T-cell (primary cell): ENCODE results near the gene XPNPEP2. TPM values are rescaled to one million over a fixed set of nuclear protein-coding genes. Genes with fewer than 3 reads are reported as not detected.

Experiments used
- ATAC-seq, 4 experiments: fragments of 200-7000 bp in 3 of 4; fragments of 150-1000 bp in 1 of 4; cut with Tn5 transposase; replicated peaks in 1 of 4; 1 replicate in 3 of 4; 2 replicates in 1 of 4; pipeline ENCODE4 v1.10.0; 2021; ENCODE audit warnings: moderate library complexity in 3 of 4, mild to moderate bottlenecking in 2 of 4, moderate number of reproducible peaks in 1 of 4
- CTCF ChIA-PET, 2 donors: fragments of 300-600 bp; sonication (Branson Sonifier 250); formaldehyde crosslinking; loops; one replicate each; lab custom pipeline; 2022; ENCODE audit warnings: antibody characterized with exemption in 2 of 2; lab: Charles Lee
- POLR2A ChIA-PET, 2 donors: fragments of 300-600 bp; sonication (Branson Sonifier 250); formaldehyde crosslinking; loops; one replicate each; lab custom pipeline; 2022; ENCODE audit warnings: antibody characterized with exemption in 2 of 2; lab: Charles Lee
- DNase-seq, 35 experiments: peaks; one replicate each; pipeline versions ENCODE4 v3.0.0 to v3.0.0-alpha.2; 2013 to 2023
- H3K27ac ChIP-seq: one replicate; pipeline ENCODE4 v1.5.1; 2013; ENCODE audit warnings: low read length
- H3K27me3 ChIP-seq, 2 experiments: replicated peaks in 1 of 2; 1 replicate in 1 of 2; 2 replicates in 1 of 2; pipeline versions ENCODE4 v1.6.1 to v1.7.0; 2013; ENCODE audit warnings: low read length in 1 of 2, mixed read lengths in 1 of 2; ENCODE audit not compliant: control insufficient read depth in 2 of 2, insufficient read depth in 2 of 2; ENCODE audit errors: extremely low read depth in 1 of 2
- H3K36me3 ChIP-seq, 2 donors: 1 replicate in 1 of 2; 2 replicates in 1 of 2; pipeline versions ENCODE4 v1.6.1 to v1.7.0; 2013; ENCODE audit warnings: low read length in 1 of 2; ENCODE audit not compliant: control insufficient read depth in 2 of 2, insufficient read depth in 1 of 2; ENCODE audit errors: extremely low read depth in 1 of 2
- H3K4me1 ChIP-seq, 2 experiments: 1 replicate in 1 of 2; 2 replicates in 1 of 2; pipeline versions ENCODE4 v1.6.1 to v1.7.0; 2013; ENCODE audit warnings: low read length in 2 of 2, mixed read lengths in 1 of 2; ENCODE audit not compliant: insufficient read depth in 2 of 2, control insufficient read depth in 1 of 2; ENCODE audit errors: extremely low read depth in 1 of 2
- H3K4me3 ChIP-seq, 2 donors: 1 replicate in 1 of 2; 2 replicates in 1 of 2; pipeline versions ENCODE4 v1.5.1 to v1.7.0; 2013; ENCODE audit warnings: mild to moderate bottlenecking in 2 of 2, low read length in 1 of 2, moderate library complexity in 1 of 2; ENCODE audit not compliant: control insufficient read depth in 1 of 2; ENCODE audit errors: extremely low read depth in 1 of 2
- H3K9me3 ChIP-seq: 2 replicates; pipeline ENCODE4 v1.7.0; 2013
- H3K27ac Mint-ChIP-seq, 2 donors: one replicate each; pipeline ENCODE4 v1.8.0; 2020 to 2021; ENCODE audit warnings: mild to moderate bottlenecking in 2 of 2, mixed read lengths in 2 of 2
- H3K27me3 Mint-ChIP-seq, 2 donors: one replicate each; pipeline ENCODE4 v1.8.0; 2021 to 2022; ENCODE audit warnings: mixed read lengths in 2 of 2
- H3K36me3 Mint-ChIP-seq: one replicate; pipeline ENCODE4 v1.8.0; 2021; ENCODE audit warnings: mixed read lengths
- H3K4me1 Mint-ChIP-seq, 3 donors: one replicate each; pipeline ENCODE4 v1.8.0; 2020 to 2022; ENCODE audit warnings: mixed read lengths in 3 of 3, mild to moderate bottlenecking in 1 of 3
- H3K4me3 Mint-ChIP-seq, 3 donors: one replicate each; pipeline ENCODE4 v1.8.0; 2020 to 2022; ENCODE audit warnings: mild to moderate bottlenecking in 3 of 3, mixed read lengths in 3 of 3, moderate library complexity in 3 of 3
- H3K9me3 Mint-ChIP-seq, 3 donors: one replicate each; pipeline ENCODE4 v1.8.0; 2020 to 2022; ENCODE audit warnings: mixed read lengths in 3 of 3
- WGBS: methylation state at CpG from one replicate; pipeline ENCODE4 v1.1.5; 2013; ENCODE audit warnings: missing lambda C conversion rate; ENCODE audit not compliant: insufficient coverage; 5-methylcytosine and 5-hydroxymethylcytosine counted together
- total RNA-seq, 35 experiments: library from RNA in 6 of 35; stranded (reverse) in 6 of 35; fragments of 120-200 nt in 1 of 35; gene quantifications; one replicate each; pipeline versions ENCODE4 v1.2.1 to v1.2.4 and lab custom pipeline; 2013 to 2026

Gene XPNPEP2
- total RNA-seq, 5 donors from 2014 or later (not counting 1 experiment from before 2014, with no cell fraction given), result 0.20 to 0.84 (median 0.37) TPM; not detected in 1

DNA sequence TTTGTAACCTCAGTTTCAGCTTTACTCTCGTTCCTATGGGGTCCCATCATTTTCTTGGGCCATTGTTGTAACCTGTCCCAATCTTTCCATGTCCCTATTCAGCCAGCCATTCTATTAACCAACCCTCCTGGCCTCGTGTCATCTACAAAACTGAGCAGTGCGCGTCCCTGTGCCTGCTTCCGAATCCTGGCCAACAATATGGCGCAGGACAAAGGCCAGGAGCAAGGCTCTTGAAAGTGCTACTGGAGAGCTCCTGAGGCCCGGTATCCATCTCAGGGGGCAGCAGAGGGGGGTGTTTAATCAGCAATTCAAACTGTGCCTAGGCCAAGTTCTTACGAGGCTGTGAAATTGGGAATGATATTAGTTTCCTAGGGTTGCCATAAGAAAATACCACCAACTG lies 42.8 kb upstream of the XPNPEP2 start:
- H3K9me3 ChIP-seq, result no peaks in the 10 kb centered on the region
- H3K27me3 Mint-ChIP-seq, result peaks cover 0 to 6% of the 10 kb centered on the region in 2 donors
- H3K36me3 ChIP-seq, result no peaks in the 10 kb centered on the region
- H3K4me3 Mint-ChIP-seq, result no peak overlapping the region
- ChIA-PET POLR2A (no interaction called here), CTCF (no interaction called here)
- 100% methylated on average over 4 of the region's 8 CpGs for WGBS
- H3K27ac ChIP-seq, result no peak overlapping the region
- H3K4me1 Mint-ChIP-seq, result no peaks in the 10 kb centered on the region
- H3K36me3 Mint-ChIP-seq, result no peaks in the 10 kb centered on the region
- H3K27me3 ChIP-seq, result no peaks in the 10 kb centered on the region
- no peaks in the 10 kb centered on the region for H3K4me1 ChIP-seq
- DNase-seq (no peak), ATAC-seq (no peak)
- no peak overlapping the region for H3K27ac Mint-ChIP-seq
- no peaks in the 10 kb centered on the region for H3K9me3 Mint-ChIP-seq
- H3K4me3 ChIP-seq, result no peak overlapping the region

DNA sequence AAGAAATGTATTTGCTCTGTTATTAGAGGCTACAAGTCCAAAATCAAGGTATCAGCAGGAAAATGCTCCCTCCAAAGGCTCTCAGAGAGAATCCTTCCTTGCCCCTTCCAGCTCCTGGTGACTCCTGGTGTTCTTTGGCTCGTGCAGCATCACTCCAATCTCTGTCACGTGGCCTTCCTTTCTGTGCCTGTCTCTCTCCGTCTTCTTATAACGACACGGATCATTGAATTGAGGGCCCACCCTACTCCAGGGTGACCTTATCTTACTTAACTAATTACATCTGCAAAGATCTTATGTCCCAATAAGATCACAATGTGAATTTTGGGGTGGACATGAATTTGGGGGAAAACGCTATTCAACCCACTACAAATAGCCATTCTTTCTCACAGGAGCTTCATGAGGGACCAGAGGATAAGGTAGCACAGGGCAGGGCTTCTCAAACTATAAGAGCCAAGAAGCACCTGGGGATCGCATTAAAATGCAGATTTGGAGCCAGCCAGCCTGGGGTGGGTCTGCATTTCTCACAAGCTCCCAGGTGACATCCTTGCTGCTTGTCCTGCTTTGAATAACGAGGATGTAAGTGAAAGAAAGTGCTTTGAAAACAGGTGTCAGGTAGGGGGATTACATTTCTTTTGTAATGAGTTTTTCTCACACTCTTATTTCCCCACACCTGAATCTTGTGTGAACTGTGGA lies 42.2 kb upstream of the XPNPEP2 start:
- POLR2A ChIA-PET, result no interaction called here
- H3K36me3 Mint-ChIP-seq, result no peaks in the 10 kb centered on the region
- DNase-seq, result no peak
- 83% methylated on average over 2 of the region's 8 CpGs for WGBS
- no peaks in the 10 kb centered on the region for H3K9me3 Mint-ChIP-seq
- no peaks in the 10 kb centered on the region for H3K4me1 ChIP-seq
- H3K36me3 ChIP-seq, result no peaks in the 10 kb centered on the region
- H3K4me1 Mint-ChIP-seq, result no peaks in the 10 kb centered on the region
- no peak for ATAC-seq
- H3K9me3 ChIP-seq, result no peaks in the 10 kb centered on the region
- no peak overlapping the region for H3K4me3 Mint-ChIP-seq
- CTCF ChIA-PET, result no interaction called here
- H3K27ac Mint-ChIP-seq, result no peak overlapping the region
- no peak overlapping the region for H3K4me3 ChIP-seq
- no peak overlapping the region for H3K27ac ChIP-seq
- no peaks in the 10 kb centered on the region for H3K27me3 ChIP-seq
- H3K27me3 Mint-ChIP-seq, result peaks cover 0 to 6% of the 10 kb centered on the region in 2 donors

DNA sequence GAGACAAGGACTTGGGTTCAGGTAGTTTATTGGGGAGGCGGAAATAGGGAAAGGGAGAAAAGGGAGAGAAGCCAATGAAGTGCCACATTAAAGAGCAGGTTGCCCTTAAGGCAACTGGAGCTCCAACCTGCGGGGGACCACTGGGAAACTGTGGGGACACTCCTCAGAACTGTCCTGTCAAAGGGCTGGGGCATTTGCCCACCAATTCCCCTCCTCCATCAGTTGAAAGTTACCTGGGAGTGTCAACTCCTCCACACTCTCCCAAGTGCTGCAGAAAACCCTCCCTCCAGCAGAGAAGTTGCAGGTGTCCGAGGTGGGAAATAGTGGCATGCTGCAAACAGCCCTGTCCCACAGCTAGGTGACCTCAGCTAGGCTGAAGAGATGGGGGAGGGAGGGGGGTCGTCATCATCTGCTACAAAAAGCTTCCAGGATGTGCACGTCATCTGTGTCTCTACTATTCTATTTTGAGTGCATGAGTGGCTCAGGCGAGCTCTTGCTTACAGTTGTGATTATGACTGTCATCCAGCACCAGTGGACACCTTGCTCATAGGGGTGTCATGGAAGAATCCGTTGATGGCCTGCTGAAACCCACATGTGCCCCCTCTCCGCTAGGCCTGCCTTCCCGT lies 41.5 kb upstream of the XPNPEP2 start:
- ATAC-seq (no peak), DNase-seq (no peak)
- no peak overlapping the region for H3K4me3 Mint-ChIP-seq
- peaks cover 0 to 8% of the 10 kb centered on the region in 2 donors for H3K27me3 Mint-ChIP-seq
- H3K9me3 Mint-ChIP-seq, result no peaks in the 10 kb centered on the region
- CTCF ChIA-PET, result no interaction called here
- Histone ChIP-seq H3K27ac (no peak overlapping the region), H3K4me1 (no peaks in the 10 kb centered on the region), H3K27me3 (no peaks in the 10 kb centered on the region), H3K9me3 (no peaks in the 10 kb centered on the region), H3K4me3 (no peak overlapping the region), H3K36me3 (no peaks in the 10 kb centered on the region)
- no peaks in the 10 kb centered on the region for H3K36me3 Mint-ChIP-seq
- 80% methylated on average over 1 of the region's 9 CpGs for WGBS
- POLR2A ChIA-PET, result no interaction called here
- no peak overlapping the region for H3K27ac Mint-ChIP-seq
- H3K4me1 Mint-ChIP-seq, result no peaks in the 10 kb centered on the region

DNA sequence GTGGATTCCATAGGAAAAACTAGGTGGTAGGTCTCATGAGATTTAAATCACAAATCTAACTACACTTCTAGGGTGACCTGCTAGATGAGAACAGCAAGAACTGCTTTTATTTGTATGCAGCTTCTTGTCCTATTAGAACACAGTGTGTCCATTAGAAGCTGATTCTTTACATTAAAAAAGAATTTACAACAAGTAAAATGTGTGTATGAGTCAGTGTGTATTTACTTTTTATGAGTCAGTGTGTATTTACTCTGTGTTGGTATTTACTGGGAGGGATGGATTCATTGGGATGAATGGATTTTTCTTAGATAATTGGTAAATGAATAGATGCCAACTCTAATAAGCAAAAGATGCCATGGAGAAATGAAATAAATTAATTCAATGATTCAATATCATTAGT lies 40.6 kb upstream of the XPNPEP2 start:
- CTCF ChIA-PET, result no interaction called here
- Histone ChIP-seq H3K9me3 (no peaks in the 10 kb centered on the region), H3K4me1 (no peaks in the 10 kb centered on the region), H3K36me3 (no peaks in the 10 kb centered on the region), H3K27me3 (no peaks in the 10 kb centered on the region), H3K27ac (no peak overlapping the region), H3K4me3 (no peak overlapping the region)
- H3K27me3 Mint-ChIP-seq, result peaks cover 0 to 9% of the 10 kb centered on the region in 2 donors
- no peak overlapping the region for H3K27ac Mint-ChIP-seq
- H3K36me3 Mint-ChIP-seq, result no peaks in the 10 kb centered on the region
- ATAC-seq (no peak), DNase-seq (no peak)
- no peaks in the 10 kb centered on the region for H3K4me1 Mint-ChIP-seq
- H3K4me3 Mint-ChIP-seq, result no peak overlapping the region
- H3K9me3 Mint-ChIP-seq, result no peaks in the 10 kb centered on the region
- POLR2A ChIA-PET, result no interaction called here

DNA sequence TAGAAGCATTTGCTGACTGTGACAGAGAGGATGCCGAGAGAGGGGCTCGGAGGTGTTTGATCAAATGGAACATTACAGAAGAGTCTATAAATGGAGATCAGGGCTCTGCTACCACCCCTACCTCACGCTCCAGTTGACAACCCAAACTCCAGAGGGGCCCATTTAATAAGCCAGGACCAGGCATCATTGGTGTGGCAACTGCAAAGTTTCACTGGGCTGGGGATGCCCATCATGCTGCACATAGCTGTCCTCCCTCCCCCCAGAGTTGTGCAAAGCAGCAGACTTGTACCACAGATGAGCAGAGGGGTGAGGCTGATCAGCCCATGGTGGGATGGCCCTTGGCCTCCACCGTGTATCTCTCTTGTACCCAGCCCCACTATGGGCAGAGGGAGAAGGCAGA lies 38.2 kb upstream of the XPNPEP2 start:
- CTCF ChIA-PET, result no interaction called here
- Mint-ChIP-seq H3K9me3 (no peaks in the 10 kb centered on the region), H3K27ac (no peak overlapping the region), H3K4me3 (no peak overlapping the region), H3K36me3 (no peaks in the 10 kb centered on the region), H3K4me1 (no peaks in the 10 kb centered on the region), H3K27me3 (peaks cover 0 to 4% of the 10 kb centered on the region in 2 donors)
- DNase-seq, result no peak
- no peaks in the 10 kb centered on the region for H3K27me3 ChIP-seq
- no peak overlapping the region for H3K27ac ChIP-seq
- POLR2A ChIA-PET, result no interaction called here
- no peaks in the 10 kb centered on the region for H3K36me3 ChIP-seq
- no peaks in the 10 kb centered on the region for H3K9me3 ChIP-seq
- H3K4me1 ChIP-seq, result no peaks in the 10 kb centered on the region
- no peak for ATAC-seq
- WGBS, result no CpG with 5 or more reads among the region's 4 CpGs
- H3K4me3 ChIP-seq, result no peak overlapping the region

DNA sequence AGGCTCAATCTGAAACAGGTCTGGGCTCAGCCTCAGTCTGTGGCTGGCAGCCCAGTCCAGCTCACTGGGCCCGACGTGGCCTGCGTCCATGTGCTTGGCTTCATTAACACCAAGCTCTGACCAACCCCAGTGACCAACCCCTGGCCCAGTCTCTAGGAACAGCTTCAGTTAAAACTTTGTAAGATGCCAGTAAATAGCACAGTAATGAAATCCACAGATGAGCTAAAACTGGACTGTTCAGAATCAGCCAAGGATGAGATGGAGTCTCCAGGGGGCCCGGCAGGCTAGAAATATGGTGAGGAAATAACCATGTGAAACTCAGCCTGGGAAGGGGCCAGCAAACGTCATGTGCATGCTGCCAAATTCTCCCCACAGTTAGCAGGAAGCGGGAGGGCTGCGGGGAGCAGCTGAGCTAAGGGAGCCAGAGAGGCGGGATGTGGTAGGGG lies 37.1 kb upstream of the XPNPEP2 start:
- no peaks in the 10 kb centered on the region for H3K4me1 ChIP-seq
- WGBS, result no CpG with 5 or more reads among the region's 8 CpGs
- no peak for ATAC-seq
- DNase-seq, result no peak
- H3K27ac Mint-ChIP-seq, result no peak overlapping the region
- ChIA-PET CTCF (interaction anchor here in 1 of 2 donors (0.6 kb wide), 1 partner anchor 1464 kb away, joined by 3 read pairs; no protein-coding TSS in a partner anchor), POLR2A (no interaction called here)
- no peak overlapping the region for H3K27ac ChIP-seq
- no peaks in the 10 kb centered on the region for H3K9me3 ChIP-seq
- H3K27me3 ChIP-seq, result no peaks in the 10 kb centered on the region
- peaks cover 0 to 4% of the 10 kb centered on the region in 2 donors for H3K27me3 Mint-ChIP-seq
- H3K4me3 Mint-ChIP-seq, result no peak overlapping the region
- no peaks in the 10 kb centered on the region for H3K36me3 Mint-ChIP-seq
- H3K4me3 ChIP-seq, result no peak overlapping the region
- no peaks in the 10 kb centered on the region for H3K36me3 ChIP-seq
- H3K9me3 Mint-ChIP-seq, result no peaks in the 10 kb centered on the region
- H3K4me1 Mint-ChIP-seq, result no peaks in the 10 kb centered on the region
